NCI-H1048 (cell line): ENCODE data around the gene MBD2.
"Not testable (repeated sequence)": the region's sequence is repeated elsewhere in the genome, so short reads cannot be mapped to it uniquely, and the experiment has no call there.

Source experiments
- DNase-seq: peaks from one replicate; lab custom pipeline; 2025; lab: John Stamatoyannopoulos, UW

Gene MBD2

GRCh38 chr18:54224379-54225014 lies at the start of gene MBD2:
TSS of gene MBD2 (minus strand) at chr18:54224669. CDS start at chr18:54224559, 110 bp downstream.
- peak; percentile 92 for DNase-seq

GRCh38 chr18:54269893-54270844 lies 45.7 kb upstream of the MBD2 start:
- no peak for DNase-seq

GRCh38 chr18:54268751-54269150 lies 44.3 kb upstream of the MBD2 start:
- no peak for DNase-seq

GRCh38 chr18:54267701-54268100 lies 43.2 kb upstream of the MBD2 start:
- DNase-seq, result no peak

GRCh38 chr18:54263904-54264336 lies 39.5 kb upstream of the MBD2 start:
- DNase-seq, result no peak

GRCh38 chr18:54261894-54262293 lies 37.4 kb upstream of the MBD2 start:
- no peak for DNase-seq

- DNase-seq, result no peak
These were observed 36.1 kb upstream of the MBD2 start for GRCh38 chr18:54260396-54261072.

- DNase-seq, result not testable (repeated sequence)
These were observed 33.3 kb upstream of the MBD2 start for GRCh38 chr18:54257818-54258217.

- no peak for DNase-seq
These were observed 32.5 kb upstream of the MBD2 start for GRCh38 chr18:54257015-54257414.

GRCh38 chr18:54255141-54255540 lies 30.7 kb upstream of the MBD2 start:
- DNase-seq, result no peak

GRCh38 chr18:54254265-54254758 lies 29.8 kb upstream of the MBD2 start:
- no peak for DNase-seq

- DNase-seq, result no peak
These were observed 27.3 kb upstream of the MBD2 start for GRCh38 chr18:54251606-54252390.

GRCh38 chr18:54250846-54251261 lies 26.4 kb upstream of the MBD2 start:
- DNase-seq, result no peak

- DNase-seq, result no peak
These were observed 23.2 kb upstream of the MBD2 start for GRCh38 chr18:54247511-54248175.

- no peak for DNase-seq
These were observed 17.9 kb upstream of the MBD2 start for GRCh38 chr18:54242327-54242726.

- DNase-seq, result no peak
These were observed 17.0 kb upstream of the MBD2 start for GRCh38 chr18:54241483-54241882.

GRCh38 chr18:54240629-54241107 lies 16.2 kb upstream of the MBD2 start:
- no peak for DNase-seq

GRCh38 chr18:54239601-54240000 lies 15.1 kb upstream of the MBD2 start:
- DNase-seq, result no peak

- no peak for DNase-seq
These were observed 14.6 kb upstream of the MBD2 start for GRCh38 chr18:54239091-54239490.

- DNase-seq, result no peak
These were observed 13.9 kb upstream of the MBD2 start for GRCh38 chr18:54238173-54238936.
